Calu3 (cell line): Measurements from ENCODE around the gene CACNB4. TPM values are rescaled to one million over a fixed set of nuclear protein-coding genes. Genes with fewer than 3 reads are reported as not detected.
A peak's percentile ranks its signal among the peaks of the same experiment; 100 is the strongest.

Experiments
- BruUV-seq: library from RNA; stranded (reverse); fragments of 400-500 nt; replicated peaks from 2 replicates; lab custom pipeline; 2021; lab: Mats Ljungman, UMichigan
- CTCF ChIA-PET: fragments of 300-600 bp; sonication (Branson Sonifier 250); formaldehyde crosslinking; loops from one replicate; lab custom pipeline; 2022; ENCODE audit warnings: antibody characterized with exemption; lab: Charles Lee
- DNase-seq: peaks from one replicate; pipeline ENCODE4 v3.0.0; 2022
- H3K27ac Mint-ChIP-seq: one replicate; pipeline ENCODE4 v1.8.0; 2022; ENCODE audit warnings: mixed read lengths; ENCODE audit not compliant: unreplicated experiment
- H3K27me3 Mint-ChIP-seq: one replicate; pipeline ENCODE4 v1.8.0; 2022; ENCODE audit warnings: mixed read lengths; ENCODE audit not compliant: unreplicated experiment
- H3K36me3 Mint-ChIP-seq: one replicate; pipeline ENCODE4 v1.8.0; 2022; ENCODE audit warnings: mild to moderate bottlenecking, moderate library complexity, mixed read lengths; ENCODE audit not compliant: insufficient read depth, unreplicated experiment
- H3K4me1 Mint-ChIP-seq: one replicate; pipeline ENCODE4 v1.8.0; 2022; ENCODE audit warnings: mild to moderate bottlenecking, low read depth, mixed read lengths; ENCODE audit not compliant: unreplicated experiment
- H3K4me3 Mint-ChIP-seq: one replicate; pipeline ENCODE4 v1.8.0; 2022; ENCODE audit warnings: mild to moderate bottlenecking, low read depth, moderate library complexity, mixed read lengths; ENCODE audit not compliant: unreplicated experiment
- H3K9me3 Mint-ChIP-seq: one replicate; pipeline ENCODE4 v1.8.0; 2022; ENCODE audit warnings: low read depth, mixed read lengths; ENCODE audit not compliant: unreplicated experiment
- CTCF ChIP-seq: fragments of 200-600 bp; IDR thresholded peaks from one replicate; pipeline ENCODE4 v1.8.0; 2022; ENCODE audit warnings: antibody characterized with exemption; ENCODE audit not compliant: unreplicated experiment
- intact Hi-C: fragments of 100-400 bp; cut with micrococcal nuclease; formaldehyde crosslinking; loops from one replicate; pipeline ENCODE4 v1.10.0; 2022; ENCODE audit not compliant: unreplicated experiment
- total RNA-seq: library from RNA; stranded (reverse); gene quantifications from 2 replicates; pipeline ENCODE4 v1.2.3, GENCODE V29; 2022

The CACNB4 gene
- total RNA-seq, 1 experiment from 2014 or later, result 0.33 TPM

GRCh38 chr2:152037743-152038435, 61.0 kb downstream of the CACNB4 start:
- CTCF ChIA-PET, result no interaction called here
- Mint-ChIP-seq H3K27ac (no peak overlapping the region), H3K4me1 (no peaks in the 10 kb centered on the region), H3K9me3 (no peaks in the 10 kb centered on the region), H3K4me3 (no peak overlapping the region), H3K36me3 (no peaks in the 10 kb centered on the region), H3K27me3 (peaks cover 25% of the 10 kb centered on the region)
- DNase-seq, result no peak
- TF ChIP-seq CTCF, result no peak
- BruUV-seq, result no TSS peak
- intact Hi-C loops, result loop anchor here (1.0 kb wide), 2 partner anchors 137 to 597 kb away; partner anchors contain the start of gene STAM2

GRCh38 chr2:152036611-152037469, 62.0 kb downstream of the CACNB4 start:
- Mint-ChIP-seq H3K4me1 (no peaks in the 10 kb centered on the region), H3K27me3 (peaks cover 26% of the 10 kb centered on the region), H3K27ac (no peak overlapping the region), H3K4me3 (no peak overlapping the region), H3K9me3 (no peaks in the 10 kb centered on the region), H3K36me3 (no peaks in the 10 kb centered on the region)
- intact Hi-C loops, result loop anchor here (1.0 kb wide), 2 partner anchors 138 to 598 kb away; partner anchors contain the start of gene STAM2
- CTCF ChIA-PET, result interaction anchor here (0.6 kb wide), 3 partner anchors 139 to 598 kb away, joined by 3 to 4 read pairs (median 3); partner anchors contain the start of gene STAM2
- BruUV-seq, result no TSS peak
- peak; percentile 65 for DNase-seq
- peak; percentile 68 for TF ChIP-seq CTCF

- no peak for DNase-seq
- H3K4me3 Mint-ChIP-seq, result no peak overlapping the region
- peaks cover 40% of the 10 kb centered on the region for H3K27me3 Mint-ChIP-seq
- no peaks in the 10 kb centered on the region for H3K9me3 Mint-ChIP-seq
- intact Hi-C loops, result no loop called here
- no peaks in the 10 kb centered on the region for H3K36me3 Mint-ChIP-seq
- no TSS peak for BruUV-seq
- TF ChIP-seq CTCF, result no peak
- H3K27ac Mint-ChIP-seq, result no peak overlapping the region
- H3K4me1 Mint-ChIP-seq, result no peaks in the 10 kb centered on the region
- CTCF ChIA-PET, result no interaction called here
Measured at GRCh38 chr2:152034257-152034801, 64.5 kb downstream of the CACNB4 start.

GRCh38 chr2:152033011-152033925, 65.6 kb downstream of the CACNB4 start:
- H3K36me3 Mint-ChIP-seq, result no peaks in the 10 kb centered on the region
- H3K27me3 Mint-ChIP-seq, result peaks cover 40% of the 10 kb centered on the region
- H3K4me1 Mint-ChIP-seq, result no peaks in the 10 kb centered on the region
- no peak overlapping the region for H3K4me3 Mint-ChIP-seq
- no peaks in the 10 kb centered on the region for H3K9me3 Mint-ChIP-seq
- intact Hi-C loops, result no loop called here
- no peak for DNase-seq
- TF ChIP-seq CTCF, result no peak
- no peak overlapping the region for H3K27ac Mint-ChIP-seq
- no TSS peak for BruUV-seq
- CTCF ChIA-PET, result no interaction called here
